ENCODE results near the gene VEGFC. TPM values are rescaled to one million over a fixed set of nuclear protein-coding genes. Genes with fewer than 3 reads are reported as not detected.
A peak's percentile ranks its signal among the peaks of the same experiment; 100 is the strongest.

Gene VEGFC
- total and polyA plus RNA-seq, 2 experiments from 2014 or later: 3.5 to 4.9 TPM

DNA sequence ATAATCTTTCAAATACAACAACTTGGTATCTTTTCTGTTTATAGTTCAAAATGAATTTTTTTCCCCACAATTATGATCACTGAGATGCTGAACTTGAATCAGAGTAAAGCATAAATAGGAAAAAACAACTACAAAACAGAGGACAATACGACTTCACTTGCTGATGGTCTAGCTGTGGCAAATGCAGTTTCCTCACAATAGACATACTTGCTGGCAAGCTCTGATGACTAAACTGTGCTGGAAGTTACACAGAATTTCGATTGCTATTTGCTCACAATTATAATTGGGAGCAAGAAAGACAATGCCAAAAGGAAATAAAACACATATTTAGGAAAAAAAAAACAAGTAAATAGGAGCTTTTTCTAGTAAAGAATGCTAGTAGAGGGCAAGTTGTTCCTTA lies 14.7 kb downstream of the VEGFC start:
- H3K9me3 ChIP-seq (ENCODE audit: low read depth): no peaks in the 10 kb centered on the region
- TF ChIP-seq, protein P1, sequence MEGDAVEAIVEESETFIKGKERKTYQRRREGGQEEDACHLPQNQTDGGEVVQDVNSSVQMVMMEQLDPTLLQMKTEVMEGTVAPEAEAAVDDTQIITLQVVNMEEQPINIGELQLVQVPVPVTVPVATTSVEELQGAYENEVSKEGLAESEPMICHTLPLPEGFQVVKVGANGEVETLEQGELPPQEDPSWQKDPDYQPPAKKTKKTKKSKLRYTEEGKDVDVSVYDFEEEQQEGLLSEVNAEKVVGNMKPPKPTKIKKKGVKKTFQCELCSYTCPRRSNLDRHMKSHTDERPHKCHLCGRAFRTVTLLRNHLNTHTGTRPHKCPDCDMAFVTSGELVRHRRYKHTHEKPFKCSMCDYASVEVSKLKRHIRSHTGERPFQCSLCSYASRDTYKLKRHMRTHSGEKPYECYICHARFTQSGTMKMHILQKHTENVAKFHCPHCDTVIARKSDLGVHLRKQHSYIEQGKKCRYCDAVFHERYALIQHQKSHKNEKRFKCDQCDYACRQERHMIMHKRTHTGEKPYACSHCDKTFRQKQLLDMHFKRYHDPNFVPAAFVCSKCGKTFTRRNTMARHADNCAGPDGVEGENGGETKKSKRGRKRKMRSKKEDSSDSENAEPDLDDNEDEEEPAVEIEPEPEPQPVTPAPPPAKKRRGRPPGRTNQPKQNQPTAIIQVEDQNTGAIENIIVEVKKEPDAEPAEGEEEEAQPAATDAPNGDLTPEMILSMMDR (IDR thresholded peaks at IDR 0.05; ENCODE audit: low read depth, low read length): no peak
- H3K27me3 ChIP-seq: no peaks in the 10 kb centered on the region
- no peaks in the 10 kb centered on the region for H3K36me3 ChIP-seq
- peak in 1 of 2 donors; percentile 81 for DNase-seq (ENCODE audit: low read depth in 1 of 2, low spot score in 1 of 2)
- H3K4me3 ChIP-seq: no peak overlapping the region
- H3K4me1 ChIP-seq (ENCODE audit: low read depth): peaks cover 7% of the 10 kb centered on the region
- H3K27ac ChIP-seq: no peak overlapping the region

DNA sequence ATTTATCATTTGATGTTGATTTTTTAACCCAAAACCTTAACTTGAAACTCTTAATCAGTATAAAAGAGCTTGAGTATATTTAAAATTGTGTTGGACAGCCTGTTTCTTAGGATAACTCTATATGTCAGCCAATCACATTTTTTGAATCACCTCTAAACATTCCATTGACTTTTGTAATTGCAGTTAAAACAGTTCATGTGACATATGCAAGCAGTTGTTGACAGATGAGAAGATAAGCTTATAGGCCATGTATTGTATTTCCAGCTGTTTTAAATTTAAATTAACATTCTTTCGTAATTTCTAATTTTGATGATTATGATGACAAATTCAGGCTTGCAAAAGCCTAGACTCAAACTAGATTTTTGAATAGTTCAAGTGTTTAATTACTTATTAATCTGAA lies 17.4 kb downstream of the VEGFC start:
- Histone ChIP-seq H3K4me1 (ENCODE audit: low read depth) (peaks cover 7% of the 10 kb centered on the region), H3K27ac (no peak overlapping the region), H3K9me3 (ENCODE audit: low read depth) (no peaks in the 10 kb centered on the region), H3K27me3 (no peaks in the 10 kb centered on the region), H3K4me3 (no peak overlapping the region), H3K36me3 (no peaks in the 10 kb centered on the region)
- DNase-seq (ENCODE audit: low read depth in 1 of 2, low spot score in 1 of 2): peak in 1 of 2 donors; percentile 40
- TF ChIP-seq, protein P1 (IDR thresholded peaks at IDR 0.05; ENCODE audit: low read depth, low read length): no peak

DNA sequence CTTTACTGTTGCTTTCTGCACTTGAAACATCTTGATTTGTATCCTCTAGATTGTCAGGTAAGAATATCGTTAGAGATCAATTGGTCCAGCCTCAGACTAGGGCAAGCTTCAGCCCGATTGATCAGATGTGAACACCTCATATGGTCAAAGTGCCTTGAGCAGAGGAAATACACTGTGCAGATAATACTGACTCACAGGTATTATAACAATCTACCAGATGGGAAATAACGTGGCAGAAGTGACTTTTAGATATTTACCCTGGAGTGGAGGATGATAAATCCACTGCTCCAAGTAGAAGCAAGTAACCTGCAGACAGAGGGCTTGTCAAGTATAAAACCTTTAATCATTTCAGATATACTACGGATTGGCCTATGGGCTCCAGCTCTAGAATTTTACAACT lies 17.9 kb downstream of the VEGFC start:
- Histone ChIP-seq H3K9me3 (ENCODE audit: low read depth) (no peaks in the 10 kb centered on the region), H3K36me3 (no peaks in the 10 kb centered on the region), H3K27me3 (no peaks in the 10 kb centered on the region), H3K4me1 (ENCODE audit: low read depth) (peaks cover 7% of the 10 kb centered on the region), H3K27ac (no peak overlapping the region), H3K4me3 (no peak overlapping the region)
- TF ChIP-seq, protein P1 (IDR thresholded peaks at IDR 0.05; ENCODE audit: low read depth, low read length): no peak
- DNase-seq (ENCODE audit: low read depth in 1 of 2, low spot score in 1 of 2): no peak

DNA sequence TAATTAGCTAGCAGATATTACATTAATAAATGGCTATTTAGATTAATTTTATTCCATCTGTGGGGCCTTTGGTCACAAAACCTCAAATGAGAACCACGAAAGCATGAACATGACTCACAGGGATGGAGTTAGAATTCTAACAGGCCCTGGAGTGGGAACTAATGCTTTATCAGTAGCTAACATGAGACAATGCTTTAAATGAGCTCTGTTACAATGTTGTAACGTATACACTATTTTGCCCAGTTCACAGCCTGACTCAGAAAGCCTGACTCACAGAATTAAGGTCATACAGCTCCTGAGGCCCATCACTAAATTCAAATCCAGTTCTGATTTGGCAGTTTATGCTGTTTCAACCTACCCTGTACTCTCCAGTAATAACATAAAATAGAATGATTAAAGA lies 23.2 kb downstream of the VEGFC start:
- no peak overlapping the region for H3K27ac ChIP-seq
- no peak overlapping the region for H3K4me3 ChIP-seq
- DNase-seq (ENCODE audit: low read depth in 1 of 2, low spot score in 1 of 2): peak in 1 of 2 donors; percentile 91
- TF ChIP-seq, protein P1 (IDR thresholded peaks at IDR 0.05; ENCODE audit: low read depth, low read length): no peak
- H3K9me3 ChIP-seq (ENCODE audit: low read depth): no peaks in the 10 kb centered on the region
- H3K27me3 ChIP-seq: no peaks in the 10 kb centered on the region
- no peaks in the 10 kb centered on the region for H3K36me3 ChIP-seq
- no peaks in the 10 kb centered on the region for H3K4me1 ChIP-seq (ENCODE audit: low read depth)

DNA sequence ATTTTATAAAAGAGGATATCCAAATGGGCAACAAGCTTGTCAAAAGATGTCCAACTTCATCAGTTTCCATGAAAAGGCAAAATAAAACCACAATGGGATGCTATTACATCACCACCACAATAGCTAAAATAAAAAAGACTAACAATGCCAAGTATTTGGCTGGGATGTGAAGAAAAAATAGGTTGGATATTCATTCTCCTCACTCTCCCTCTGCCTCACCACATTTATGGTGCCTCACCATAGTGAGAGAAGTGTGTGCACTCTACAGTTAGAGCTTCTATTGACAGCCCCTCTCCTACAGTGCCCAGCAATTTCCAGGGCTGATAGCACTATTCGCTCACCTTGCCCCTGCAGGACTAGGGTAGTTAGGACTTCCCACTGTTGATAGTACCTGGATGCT lies 25.5 kb downstream of the VEGFC start:
- no peaks in the 10 kb centered on the region for H3K36me3 ChIP-seq
- H3K27me3 ChIP-seq: no peaks in the 10 kb centered on the region
- TF ChIP-seq, protein P1 (IDR thresholded peaks at IDR 0.05; ENCODE audit: low read depth, low read length): no peak
- no peak overlapping the region for H3K4me3 ChIP-seq
- H3K4me1 ChIP-seq (ENCODE audit: low read depth): peaks cover 12% of the 10 kb centered on the region
- peak in 1 of 2 donors; percentile 67 for DNase-seq (ENCODE audit: low read depth in 1 of 2, low spot score in 1 of 2)
- no peaks in the 10 kb centered on the region for H3K9me3 ChIP-seq (ENCODE audit: low read depth)
- no peak overlapping the region for H3K27ac ChIP-seq

All from cardiac muscle cell (in vitro differentiated cells and primary cell).